8988T (cell line): ENCODE results near the gene RASAL1.
A peak's percentile ranks its signal among the peaks of the same experiment; 100 is the strongest.

Source experiments
- DNase-seq: peaks from one replicate; pipeline ENCODE4 v3.0.0; 2011

RASAL1 gene

DNA sequence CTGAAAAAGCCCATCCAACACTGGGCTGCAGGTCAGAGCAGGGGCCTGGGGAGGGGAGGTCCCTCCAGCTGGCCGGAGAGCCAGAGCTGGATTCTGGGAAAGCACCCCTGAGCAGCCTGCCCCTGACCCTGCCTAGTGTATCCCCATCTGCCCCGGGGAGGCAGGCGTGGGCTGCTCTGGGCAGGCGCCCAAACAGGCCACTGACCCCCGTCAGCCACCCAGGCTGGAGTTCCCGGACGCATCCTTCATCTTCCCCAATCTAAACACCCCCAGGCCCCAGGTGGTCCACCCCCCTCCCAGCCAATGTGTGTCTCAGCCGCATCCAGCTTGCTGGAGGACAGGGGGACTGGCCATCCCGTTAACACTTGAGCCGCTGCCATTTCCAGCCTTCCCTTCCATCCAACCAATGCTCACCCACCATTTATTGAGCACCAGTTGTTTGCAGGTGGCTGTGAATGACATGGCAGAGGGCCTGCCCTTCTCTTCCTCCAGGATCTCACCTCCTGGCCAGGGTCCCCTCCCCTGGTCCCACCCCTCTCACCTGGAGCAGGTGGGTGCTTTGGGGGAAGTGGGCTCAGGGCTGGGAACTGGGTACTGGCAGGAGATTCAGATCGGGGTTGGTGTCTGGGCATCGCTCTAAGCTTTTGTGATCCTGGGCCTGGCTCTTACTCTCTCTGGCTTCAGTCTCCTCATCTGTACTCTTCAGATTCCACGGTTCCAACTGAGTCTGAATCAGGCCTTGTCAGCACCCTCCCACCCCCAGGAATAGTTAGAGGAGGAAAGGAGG lies 79.8 kb downstream of the RASAL1 start:
- no peak for DNase-seq

- DNase-seq, result no peak
Observed at GRCh38 chr12:113054948-113055486, 80.5 kb downstream of the RASAL1 start.

DNA sequence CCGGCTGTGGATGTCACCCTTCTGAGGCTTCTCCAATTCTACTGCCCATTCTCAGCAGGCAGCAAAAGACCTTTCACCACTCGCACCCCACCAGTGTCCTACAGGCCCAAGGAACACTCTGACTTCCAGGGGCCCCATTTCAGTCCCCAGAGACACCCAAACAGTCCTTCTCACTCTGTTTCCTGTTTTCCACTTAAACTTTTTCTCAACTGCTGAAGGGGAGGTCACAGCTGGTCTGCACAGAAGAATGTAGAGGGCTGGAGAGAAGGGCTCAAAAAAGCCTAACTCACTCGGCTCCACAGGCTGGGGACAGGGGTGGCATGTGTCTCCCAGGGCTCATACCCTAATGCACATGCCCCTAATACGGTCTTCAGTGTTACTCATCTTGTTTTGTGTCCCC lies 83.2 kb downstream of the RASAL1 start:
- DNase-seq, result no peak

DNA sequence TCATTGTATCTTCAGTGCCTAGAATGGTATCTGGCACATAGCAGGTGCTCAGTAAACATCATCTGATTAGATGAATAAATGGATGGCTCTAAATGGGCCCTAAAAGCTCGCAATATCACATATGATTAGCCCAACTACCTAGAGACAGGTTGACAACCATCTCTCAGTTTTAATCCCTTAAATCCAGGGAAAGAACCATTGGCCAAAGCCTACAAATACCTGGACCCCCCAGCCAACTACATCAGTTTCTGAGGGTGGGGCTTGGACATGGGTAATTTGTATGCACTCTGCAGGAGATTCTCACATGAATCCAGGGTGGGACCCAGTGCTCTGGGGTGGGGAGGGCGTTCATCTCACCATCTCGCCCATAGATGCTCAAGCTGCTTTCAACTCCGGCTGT lies 83.8 kb downstream of the RASAL1 start:
- DNase-seq, result no peak

DNA sequence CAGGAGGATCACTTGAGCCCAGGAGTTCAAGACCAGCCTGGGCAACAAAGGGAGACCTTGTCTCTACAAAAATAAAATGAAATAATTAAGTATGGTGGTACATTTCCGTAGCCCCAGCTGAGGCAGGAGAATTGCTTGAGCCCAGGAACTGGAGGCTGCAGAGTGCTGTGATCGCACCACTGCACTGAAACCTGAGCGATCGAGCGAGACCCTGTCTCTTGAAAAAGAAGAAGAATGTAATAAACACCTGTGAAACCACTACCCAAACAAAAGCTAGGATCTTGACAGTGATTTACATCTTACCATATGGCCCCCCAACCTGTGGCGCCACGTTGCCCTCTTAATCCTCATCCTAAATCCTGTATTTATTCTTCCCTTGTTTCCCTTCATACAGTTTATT lies 84.8 kb downstream of the RASAL1 start:
- no peak for DNase-seq

- peak; percentile 78 for DNase-seq
Observed at GRCh38 chr12:113049976-113050742, 85.4 kb downstream of the RASAL1 start.
